GM23338 (cell line): ENCODE results near the gene FCRL5. TPM values are rescaled to one million over a fixed set of nuclear protein-coding genes. Genes with fewer than 3 reads are reported as not detected.

Source experiments
- ATAC-seq: fragments of 200-7000 bp; cut with Tn5 transposase; 3 replicates; pipeline ENCODE4 v1.9.1; 2020
- DNase-seq: peaks from one replicate; pipeline ENCODE4 v3.0.0-alpha.2; 2015; ENCODE audit warnings: low spot score
- H2AFZ ChIP-seq: fragments of 200-600 bp; sonication (generic); 2 replicates; pipeline ENCODE4 v1.8.0; 2016; ENCODE audit warnings: antibody characterized with exemption, mild to moderate bottlenecking, moderate library complexity
- H3F3A ChIP-seq: fragments of 200-600 bp; sonication (generic); replicated peaks from 2 replicates; pipeline ENCODE4 v1.8.0; 2017; ENCODE audit warnings: antibody characterized with exemption, mixed run types, low read depth
- H3K27ac ChIP-seq: fragments of 200-600 bp; sonication (generic); 2 replicates; pipeline ENCODE4 v1.6.1; 2016; ENCODE audit warnings: low read depth
- H3K27me3 ChIP-seq: fragments of 200-600 bp; sonication (generic); 2 replicates; pipeline ENCODE4 v1.8.0; 2016; ENCODE audit warnings: mild to moderate bottlenecking, mixed run types, moderate library complexity; ENCODE audit not compliant: insufficient read depth
- H3K36me3 ChIP-seq: fragments of 200-600 bp; sonication (generic); 2 replicates; pipeline ENCODE4 v1.8.0; 2016; ENCODE audit warnings: mild to moderate bottlenecking; ENCODE audit not compliant: insufficient read depth
- H3K4me1 ChIP-seq: fragments of 200-600 bp; sonication (generic); 2 replicates; pipeline ENCODE4 v1.8.0; 2016; ENCODE audit warnings: mild to moderate bottlenecking, moderate library complexity; ENCODE audit not compliant: insufficient read depth
- H3K4me2 ChIP-seq: fragments of 200-600 bp; sonication (generic); 2 replicates; pipeline ENCODE4 v1.7.1; 2017; ENCODE audit warnings: mixed run types
- H3K4me3 ChIP-seq: fragments of 200-600 bp; sonication (generic); 2 replicates; pipeline ENCODE4 v1.6.1; 2016; ENCODE audit warnings: mixed run types
- H3K79me2 ChIP-seq: fragments of 200-600 bp; sonication (generic); replicated peaks from 2 replicates; pipeline ENCODE4 v1.8.0; 2017; ENCODE audit warnings: mild to moderate bottlenecking; ENCODE audit not compliant: insufficient read depth
- H3K9me2 ChIP-seq: fragments of 200-600 bp; sonication (generic); 2 replicates; pipeline ENCODE4 v1.8.0; 2017; ENCODE audit not compliant: insufficient read depth
- H4K20me1 ChIP-seq: fragments of 200-600 bp; sonication (generic); replicated peaks from 2 replicates; pipeline ENCODE4 v1.8.0; 2017; ENCODE audit warnings: mild to moderate bottlenecking; ENCODE audit not compliant: insufficient read depth
- H3K27ac Mint-ChIP-seq: 2 replicates; pipeline ENCODE4 v1.8.0; 2020; ENCODE audit warnings: inconsistent platforms, mild to moderate bottlenecking, moderate library complexity, mixed read lengths
- H3K27me3 Mint-ChIP-seq: 3 replicates; pipeline ENCODE4 v1.8.0; 2022; ENCODE audit warnings: low read depth, mild to moderate bottlenecking, moderate library complexity, mixed read lengths, inconsistent platforms; ENCODE audit not compliant: insufficient read depth, poor library complexity
- H3K36me3 Mint-ChIP-seq: 3 replicates; pipeline ENCODE4 v1.8.0; 2021; ENCODE audit warnings: low read depth, mild to moderate bottlenecking, inconsistent platforms, moderate library complexity, mixed read lengths
- H3K4me1 Mint-ChIP-seq: 3 replicates; pipeline ENCODE4 v1.8.0; 2020; ENCODE audit warnings: mild to moderate bottlenecking, inconsistent platforms, mixed read lengths
- H3K4me3 Mint-ChIP-seq: 3 replicates; pipeline ENCODE4 v1.8.0; 2021; ENCODE audit warnings: moderate library complexity, mild to moderate bottlenecking, inconsistent platforms, mixed read lengths
- H3K9me3 Mint-ChIP-seq: 3 replicates; pipeline ENCODE4 v1.8.0; 2020; ENCODE audit warnings: moderate library complexity, mild to moderate bottlenecking, inconsistent platforms, mixed read lengths
- CREB1 ChIP-seq: fragments of 250-450 bp; sonication (Bioruptor Pico); IDR thresholded peaks from 2 replicates; pipeline ENCODE4 v1.5.0; 2020; ENCODE audit warnings: low read depth, mild to moderate bottlenecking, moderate library complexity
- CTCF ChIP-seq, 2 experiments: fragments of 200-600 bp in 1 of 2; sonication (generic) in 1 of 2; conservative IDR thresholded peaks; 2 replicates each; pipeline versions ENCODE4 v1.5.1 to v1.6.1; 2016 to 2017; ENCODE audit warnings: antibody characterized with exemption in 2 of 2, low read depth in 2 of 2, mild to moderate bottlenecking in 2 of 2, moderate library complexity in 1 of 2
- ETS1 ChIP-seq: IDR thresholded peaks from 2 replicates; pipeline ENCODE4 v1.6.1; 2016; ENCODE audit warnings: antibody characterized with exemption
- EZH2 ChIP-seq: fragments of 200-600 bp; sonication (generic); IDR thresholded peaks from one replicate; pipeline ENCODE4 v1.8.0; 2017; ENCODE audit warnings: antibody characterized with exemption, mild to moderate bottlenecking, low read depth; ENCODE audit not compliant: unreplicated experiment
- EZH2phosphoT487 ChIP-seq: fragments of 200-600 bp; sonication (generic); IDR thresholded peaks from one replicate; pipeline ENCODE4 v1.8.1; 2018; ENCODE audit warnings: antibody characterized with exemption; ENCODE audit not compliant: unreplicated experiment
- JUNB ChIP-seq: IDR thresholded peaks from one replicate; pipeline ENCODE4 v1.6.1; 2016; ENCODE audit warnings: antibody characterized with exemption; ENCODE audit not compliant: unreplicated experiment
- NANOG ChIP-seq: IDR thresholded peaks from 2 replicates; pipeline ENCODE4 v1.6.1; 2016; ENCODE audit warnings: antibody characterized with exemption, borderline replicate concordance
- POLR2AphosphoS5 ChIP-seq: IDR thresholded peaks from 2 replicates; pipeline ENCODE4 v1.6.1; 2016; ENCODE audit warnings: antibody characterized with exemption, low read depth
- REST ChIP-seq: IDR thresholded peaks from one replicate; pipeline ENCODE4 v1.6.1; 2018; ENCODE audit warnings: antibody characterized with exemption; ENCODE audit not compliant: unreplicated experiment
- STAT1 ChIP-seq: IDR thresholded peaks from one replicate; pipeline ENCODE4 v1.6.1; 2016; ENCODE audit warnings: antibody characterized with exemption; ENCODE audit not compliant: unreplicated experiment
- ZNF114 ChIP-seq: fragments of 250-450 bp; sonication (Bioruptor Pico); IDR thresholded peaks from 2 replicates; pipeline ENCODE4 v1.5.0; 2020; ENCODE audit warnings: mild to moderate bottlenecking, moderate library complexity
- ZNF331 ChIP-seq: fragments of 250-450 bp; sonication (Bioruptor Pico); IDR thresholded peaks from 2 replicates; pipeline ENCODE4 v1.5.0; 2020; ENCODE audit warnings: low read depth, mild to moderate bottlenecking, moderate library complexity
- polyA plus RNA-seq: library from polyadenylated mRNA; unstranded; fragments of >200 nt; fragmentation: Nextera tagmentation; extraction: Ambion mirVana; gene quantifications from 2 replicates; pipeline ENCODE4 v1.2.1, GENCODE V29; 2016
- total RNA-seq: library from RNA; depleted of rRNA; stranded (reverse); fragments of >200 nt; shearing (Covaris generic); gene quantifications from 2 replicates; pipeline ENCODE4 v1.2.3, GENCODE V29; 2014

FCRL5 gene
- total and polyA plus RNA-seq, 2 experiments from 2014 or later = 0.79 to 2.8 TPM

GRCh38 chr1:157482174-157482573, 70.1 kb downstream of the FCRL5 start (continued):
- TF ChIP-seq ETS1 (no peak), EZH2phosphoT487 (no peak), CREB1 (CRISPR knock-in tag) (no peak), ZNF114 (CRISPR knock-in tag) (no peak), EZH2 (no peak), REST (no peak), JUNB (no peak), NANOG (no peak), CTCF (conservative IDR thresholded peaks at IDR 0.05; ENCODE audit: low read depth in 2 of 2) (no peak)

GRCh38 chr1:157478030-157478429, 74.3 kb downstream of the FCRL5 start:
- no peak overlapping the region for H3K27ac ChIP-seq
- no peaks in the 10 kb centered on the region for H3F3A ChIP-seq
- no peak for ATAC-seq
- no peaks in the 10 kb centered on the region; the same call in 2 of the 3 replicates for H3K4me1 Mint-ChIP-seq
- H3K36me3 ChIP-seq = no peaks in the 10 kb centered on the region
- TF ChIP-seq REST = no peak
- no peak for TF ChIP-seq ZNF331 (CRISPR knock-in tag)
- no peak for TF ChIP-seq POLR2AphosphoS5
- TF ChIP-seq STAT1 = no peak
- no peak for TF ChIP-seq NANOG
- TF ChIP-seq EZH2phosphoT487 = no peak
- TF ChIP-seq ETS1 = no peak
- no peak overlapping the region for H3K4me2 ChIP-seq
- peaks cover 4% of the 10 kb centered on the region; the same call in 1 of the 3 replicates for H3K36me3 Mint-ChIP-seq
- H3K4me3 Mint-ChIP-seq = no peak overlapping the region
- no peaks in the 10 kb centered on the region for H4K20me1 ChIP-seq
- no peak overlapping the region for H3K27ac Mint-ChIP-seq
- DNase-seq = no peak
- H3K9me2 ChIP-seq = peaks cover 7% of the 10 kb centered on the region
- no peaks in the 10 kb centered on the region for H3K27me3 ChIP-seq
- H3K9me3 Mint-ChIP-seq = peaks cover 16% of the 10 kb centered on the region; the same call in 2 of the 3 replicates
- no peaks in the 10 kb centered on the region for H3K79me2 ChIP-seq
- no peak overlapping the region for H3K4me3 ChIP-seq
- H3K27me3 Mint-ChIP-seq = peaks cover 7% of the 10 kb centered on the region
- no peak overlapping the region for H2AFZ ChIP-seq
- peaks cover under 1% of the 10 kb centered on the region; the same call in 1 of the 2 replicates for H3K4me1 ChIP-seq
